HG03139 (cell line): ENCODE data around the gene CLK2.
"Not testable (repeated sequence)": the region's sequence is repeated elsewhere in the genome, so short reads cannot be mapped to it uniquely, and the experiment has no call there.

ENCODE experiments used
- ATAC-seq: cut with Tn5 transposase; IDR thresholded peaks from one replicate; pipeline ENCODE4 v1.9.1; 2021; ENCODE audit not compliant: unreplicated experiment

CLK2 gene

GRCh38 chr1:155244368-155245162, 28.7 kb downstream of the CLK2 start:
- peak; percentile 74 for ATAC-seq

- ATAC-seq, result no peak
Measured at GRCh38 chr1:155242805-155243358, 30.4 kb downstream of the CLK2 start.

GRCh38 chr1:155241841-155242264, 31.5 kb downstream of the CLK2 start:
- ATAC-seq, result no peak

- no peak for ATAC-seq
Measured at GRCh38 chr1:155241069-155241679, 32.1 kb downstream of the CLK2 start.

- no peak for ATAC-seq
Measured at GRCh38 chr1:155236451-155236850, 36.9 kb downstream of the CLK2 start.

- not testable (repeated sequence) for ATAC-seq
Measured at GRCh38 chr1:155235375-155235774, 37.9 kb downstream of the CLK2 start.

GRCh38 chr1:155233502-155233901, 39.8 kb downstream of the CLK2 start:
- ATAC-seq, result not testable (repeated sequence)

- not testable (repeated sequence) for ATAC-seq
Measured at GRCh38 chr1:155232001-155232978, 41.0 kb downstream of the CLK2 start.

GRCh38 chr1:155231302-155231701, 42.0 kb downstream of the CLK2 start:
- ATAC-seq, result not testable (repeated sequence)

GRCh38 chr1:155228096-155228427, 45.2 kb downstream of the CLK2 start:
- no peak for ATAC-seq

- peak; percentile 86 for ATAC-seq
Measured at GRCh38 chr1:155227261-155228095, 45.8 kb downstream of the CLK2 start.

- no peak for ATAC-seq
Measured at GRCh38 chr1:155226910-155227260, 46.4 kb downstream of the CLK2 start.

- ATAC-seq, result no peak
Measured at GRCh38 chr1:155226188-155226909, 47.0 kb downstream of the CLK2 start.

GRCh38 chr1:155225404-155225759, 47.9 kb downstream of the CLK2 start:
- not testable (repeated sequence) for ATAC-seq

GRCh38 chr1:155223047-155223446, 50.3 kb downstream of the CLK2 start:
- ATAC-seq, result no peak

GRCh38 chr1:155220211-155220965, 52.9 kb downstream of the CLK2 start:
- not testable (repeated sequence) for ATAC-seq

GRCh38 chr1:155219592-155220031, 53.7 kb downstream of the CLK2 start:
- ATAC-seq, result no peak

GRCh38 chr1:155218854-155219591, 54.3 kb downstream of the CLK2 start:
- no peak for ATAC-seq
